Femur (tissue), 1 donor: Measurements from ENCODE around the gene BABAM1.
"Not testable (repeated sequence)": the region's sequence is repeated elsewhere in the genome, so short reads cannot be mapped to it uniquely, and the experiment has no call there.

Experiments
- DNase-seq: peaks from one replicate; pipeline ENCODE4 v3.0.0-alpha.2; 2017

The BABAM1 gene

DNA sequence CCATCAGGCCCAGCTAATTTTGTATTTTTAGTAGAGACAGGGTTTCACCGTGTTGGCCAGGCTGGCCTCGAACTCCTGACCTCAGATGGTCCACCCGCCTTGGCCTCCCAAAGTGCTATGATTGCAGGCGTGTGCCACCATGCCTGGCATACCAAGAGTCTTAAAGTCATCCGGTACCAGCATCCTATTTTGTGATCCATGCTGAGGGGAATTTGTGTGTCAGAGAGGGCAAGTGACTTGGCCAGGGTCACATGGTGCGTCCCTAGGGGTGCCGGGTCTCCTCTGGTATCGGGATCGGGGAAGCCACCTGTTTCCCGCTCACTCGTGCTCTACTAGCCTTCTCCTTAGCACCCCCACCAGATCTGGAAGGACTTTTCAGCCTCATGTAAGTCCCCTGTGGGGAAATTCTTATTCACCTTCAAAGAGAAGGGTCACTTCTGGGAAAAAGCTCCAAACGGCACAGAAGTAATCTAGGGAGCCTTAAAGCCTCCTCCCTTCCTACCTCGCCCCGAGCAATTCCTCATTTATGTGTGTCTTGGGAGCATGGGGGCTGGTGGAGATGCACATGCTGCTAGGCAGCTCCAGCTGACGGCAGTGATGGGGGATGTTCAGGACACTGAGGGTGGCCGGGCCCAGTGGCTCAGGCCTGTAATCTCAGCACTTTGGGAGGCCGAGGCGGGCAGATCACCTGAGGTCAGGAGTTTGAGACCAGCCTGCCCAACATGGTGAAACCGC is 8.4 kb downstream of the BABAM1 start:
- DNase-seq = no peak

DNA sequence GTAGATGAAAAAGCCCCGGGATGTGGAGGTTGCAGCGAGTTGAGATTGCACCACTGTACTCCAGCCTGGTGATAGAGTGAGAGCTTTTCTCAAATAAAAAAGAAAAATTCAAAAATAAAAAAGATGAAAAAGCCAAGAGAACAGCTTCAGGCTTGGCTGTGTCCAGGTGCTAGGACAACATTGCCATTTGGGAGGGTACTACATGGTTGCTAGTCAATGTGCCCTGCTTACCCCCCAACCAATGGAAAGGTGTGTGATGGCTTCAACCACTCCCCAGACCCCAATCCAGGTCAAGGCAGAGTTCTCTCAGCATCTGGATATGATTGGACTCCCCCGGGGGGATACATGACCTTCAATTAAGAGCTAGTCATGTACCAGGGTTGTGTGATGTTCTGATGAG is 12.2 kb downstream of the BABAM1 start:
- no peak for DNase-seq

DNA sequence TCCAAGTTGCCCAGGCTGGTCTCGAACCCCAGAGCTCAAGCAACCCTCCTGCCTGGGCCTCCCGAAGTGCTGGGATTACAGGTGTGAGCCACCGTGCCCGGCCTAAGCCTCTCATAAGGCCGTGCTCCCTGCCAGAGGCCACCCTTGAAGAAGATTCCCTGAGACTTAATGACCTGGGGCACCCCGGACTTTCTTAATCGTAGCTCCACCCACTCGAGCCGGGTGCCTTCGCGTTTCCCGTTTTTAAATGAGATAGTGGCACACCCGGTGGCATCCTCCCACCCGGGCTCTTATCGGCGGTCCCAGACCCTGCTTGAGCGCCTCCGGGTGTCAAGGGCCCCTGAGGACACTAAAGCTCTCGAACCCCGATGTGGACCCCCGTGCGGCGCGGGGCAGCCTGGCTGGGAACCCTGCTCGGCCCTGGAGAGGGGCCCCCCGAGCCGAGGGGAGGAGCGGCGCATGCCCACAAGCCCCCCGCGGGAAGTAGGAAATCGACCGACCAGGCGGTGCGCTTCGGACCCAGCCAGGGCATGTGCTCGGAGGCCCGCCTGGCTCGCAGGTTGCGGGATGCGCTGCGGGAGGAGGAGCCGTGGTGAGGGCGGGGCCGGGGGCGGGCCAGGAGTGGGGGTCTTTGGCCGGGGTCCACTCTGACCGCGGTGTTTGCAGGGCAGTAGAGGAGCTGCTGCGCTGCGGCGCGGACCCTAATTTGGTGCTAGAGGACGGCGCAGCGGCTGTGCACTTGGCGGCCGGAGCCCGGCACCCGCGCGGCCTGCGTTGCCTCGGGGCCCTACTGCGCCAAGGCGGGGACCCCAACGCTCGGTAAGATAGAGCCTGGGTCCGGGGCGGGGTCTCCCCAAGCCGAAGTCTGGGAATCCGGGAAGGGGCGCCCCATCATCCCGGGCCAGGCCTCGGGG is 14.4 kb downstream of the BABAM1 start, which contains the start of gene ANKLE1:
ANKLE1 (plus strand) TSS at position 511 of the 914 bp plus-strand sequence; CDS start at position 531, 20 bp downstream.
- peak; percentile 63 for DNase-seq

DNA sequence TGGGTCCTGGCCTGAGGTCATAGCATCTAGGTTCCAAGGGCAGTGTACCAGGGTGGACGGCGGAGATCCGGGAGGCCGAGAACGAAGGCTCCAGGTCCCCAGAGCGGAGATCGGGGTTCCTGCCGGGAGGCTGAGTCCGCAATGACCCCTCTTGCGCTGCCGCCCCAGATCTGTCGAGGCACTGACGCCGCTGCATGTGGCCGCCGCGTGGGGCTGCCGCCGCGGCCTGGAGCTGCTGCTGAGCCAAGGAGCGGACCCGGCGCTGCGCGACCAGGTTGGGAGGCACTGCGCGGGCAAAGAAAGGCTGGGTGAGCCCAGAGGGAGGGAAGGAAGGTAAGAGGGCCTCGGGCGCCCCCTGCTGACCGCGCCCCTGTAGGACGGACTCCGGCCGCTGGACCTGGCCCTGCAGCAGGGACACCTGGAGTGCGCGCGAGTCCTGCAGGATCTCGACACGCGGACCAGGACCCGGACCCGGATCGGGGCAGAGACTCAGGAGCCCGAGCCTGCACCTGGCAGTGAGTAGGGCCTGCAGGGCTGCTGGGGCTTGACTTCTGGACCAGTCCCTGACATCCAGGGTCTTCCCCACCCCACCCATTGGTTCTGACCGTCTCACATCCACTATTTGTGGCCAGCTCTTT is 15.4 kb downstream of the BABAM1 start:
- peak; percentile 87 for DNase-seq

DNA sequence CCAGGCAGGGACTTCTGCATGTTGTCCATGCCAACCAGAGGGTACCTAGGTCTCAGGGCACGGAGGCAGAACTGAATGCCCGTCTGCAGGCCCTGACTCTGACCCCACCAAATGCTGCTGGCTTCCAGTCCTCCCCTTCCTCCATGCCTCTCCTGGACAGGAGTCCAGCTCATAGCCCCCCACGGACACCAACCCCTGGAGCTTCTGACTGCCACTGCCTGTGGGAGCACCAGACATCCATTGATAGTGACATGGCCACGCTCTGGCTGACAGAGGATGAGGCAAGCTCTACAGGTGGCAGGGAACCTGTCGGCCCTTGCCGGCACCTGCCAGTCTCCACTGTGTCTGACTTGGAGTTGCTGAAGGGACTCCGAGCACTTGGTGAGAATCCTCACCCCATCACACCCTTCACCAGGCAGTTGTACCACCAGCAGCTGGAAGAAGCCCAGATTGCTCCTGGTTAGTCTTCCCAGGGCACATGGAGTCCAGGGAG is 16.3 kb downstream of the BABAM1 start:
- no peak for DNase-seq

DNA sequence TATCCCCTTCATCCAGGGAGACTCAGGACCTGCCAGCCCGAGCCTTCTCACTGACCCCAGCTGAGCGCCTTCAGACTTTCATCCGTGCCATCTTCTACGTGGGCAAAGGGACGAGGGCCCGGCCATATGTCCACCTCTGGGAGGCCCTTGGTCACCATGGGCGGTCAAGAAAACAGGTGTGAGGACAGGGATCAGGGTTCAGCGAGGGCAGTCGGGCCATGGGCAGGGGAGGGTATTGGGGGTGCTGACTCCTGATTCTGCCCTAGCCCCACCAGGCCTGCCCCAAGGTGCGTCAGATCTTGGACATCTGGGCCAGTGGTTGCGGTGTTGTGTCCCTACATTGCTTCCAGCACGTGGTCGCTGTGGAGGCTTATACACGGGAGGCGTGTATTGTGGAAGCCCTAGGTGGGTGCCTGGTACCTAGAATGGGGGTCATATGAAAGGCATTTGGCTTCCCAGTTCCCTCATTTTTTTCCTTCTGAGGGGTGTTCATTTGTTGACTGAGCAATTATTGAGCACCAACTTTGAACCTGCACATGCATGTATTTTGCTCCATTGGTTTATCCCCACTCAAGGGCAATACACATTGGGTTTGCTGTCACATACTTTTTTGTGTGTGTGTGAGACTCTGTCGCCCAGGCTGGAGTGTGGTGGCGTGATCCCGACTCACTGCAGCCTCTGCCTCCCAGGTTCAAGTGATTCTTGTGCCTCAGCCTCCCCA is 18.3 kb downstream of the BABAM1 start:
- DNase-seq = no peak

DNA sequence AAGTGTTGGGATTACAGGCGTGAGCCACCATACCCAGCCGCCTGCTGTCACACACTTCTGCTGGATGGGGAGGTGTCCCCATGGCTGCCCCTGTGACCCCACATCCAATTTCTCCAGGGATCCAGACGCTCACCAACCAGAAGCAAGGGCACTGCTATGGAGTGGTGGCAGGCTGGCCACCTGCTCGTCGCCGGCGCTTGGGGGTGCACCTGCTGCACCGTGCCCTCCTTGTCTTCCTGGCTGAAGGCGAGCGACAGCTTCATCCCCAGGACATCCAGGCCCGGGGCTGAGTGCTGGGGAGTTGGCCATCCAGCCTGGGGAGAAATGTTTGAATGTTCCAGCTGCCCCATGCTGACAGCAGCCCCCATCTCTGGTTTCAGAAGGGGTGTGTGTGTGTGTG is 19.0 kb downstream of the BABAM1 start:
- no peak for DNase-seq

DNA sequence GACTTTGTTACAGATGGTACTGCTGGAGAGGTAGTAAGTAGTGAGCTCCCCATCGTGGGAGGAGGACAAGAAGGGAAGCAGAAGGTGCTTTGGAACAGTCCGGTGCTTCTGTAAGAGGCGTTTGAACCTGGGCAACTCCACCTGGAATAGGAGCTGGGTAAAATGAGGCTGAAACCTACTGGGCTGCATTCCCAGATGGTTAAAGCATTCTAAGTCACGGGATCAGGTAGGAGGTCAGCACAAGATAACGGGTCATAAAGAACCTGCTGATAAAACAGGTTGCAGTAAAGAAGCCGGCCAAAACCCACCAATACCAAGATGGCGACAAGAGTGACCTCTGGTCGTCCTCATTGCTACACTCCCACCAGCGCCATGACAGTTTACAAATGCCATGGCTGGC is 19.5 kb downstream of the BABAM1 start:
- DNase-seq = no peak

DNA sequence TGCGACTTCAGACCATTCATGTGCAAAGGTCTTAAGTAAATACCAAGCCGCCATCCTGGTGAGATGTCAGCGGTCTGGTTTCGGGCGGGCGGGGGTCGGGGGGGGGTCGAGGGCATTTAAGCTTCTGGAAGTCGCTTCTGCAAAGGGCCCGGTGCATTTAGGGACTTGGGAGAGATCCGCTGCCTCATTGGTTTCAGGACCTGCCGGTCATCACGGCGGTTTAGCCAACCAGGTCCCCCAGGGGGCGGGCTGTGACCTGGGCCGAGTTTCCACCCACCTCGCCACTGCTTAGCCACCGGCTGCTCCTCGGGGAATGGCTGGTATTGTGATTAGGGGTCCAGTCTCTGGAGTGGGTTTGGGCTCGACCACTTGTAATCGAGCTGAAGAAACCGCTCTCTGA is 22.2 kb downstream of the BABAM1 start:
- DNase-seq = peak; percentile 80

DNA sequence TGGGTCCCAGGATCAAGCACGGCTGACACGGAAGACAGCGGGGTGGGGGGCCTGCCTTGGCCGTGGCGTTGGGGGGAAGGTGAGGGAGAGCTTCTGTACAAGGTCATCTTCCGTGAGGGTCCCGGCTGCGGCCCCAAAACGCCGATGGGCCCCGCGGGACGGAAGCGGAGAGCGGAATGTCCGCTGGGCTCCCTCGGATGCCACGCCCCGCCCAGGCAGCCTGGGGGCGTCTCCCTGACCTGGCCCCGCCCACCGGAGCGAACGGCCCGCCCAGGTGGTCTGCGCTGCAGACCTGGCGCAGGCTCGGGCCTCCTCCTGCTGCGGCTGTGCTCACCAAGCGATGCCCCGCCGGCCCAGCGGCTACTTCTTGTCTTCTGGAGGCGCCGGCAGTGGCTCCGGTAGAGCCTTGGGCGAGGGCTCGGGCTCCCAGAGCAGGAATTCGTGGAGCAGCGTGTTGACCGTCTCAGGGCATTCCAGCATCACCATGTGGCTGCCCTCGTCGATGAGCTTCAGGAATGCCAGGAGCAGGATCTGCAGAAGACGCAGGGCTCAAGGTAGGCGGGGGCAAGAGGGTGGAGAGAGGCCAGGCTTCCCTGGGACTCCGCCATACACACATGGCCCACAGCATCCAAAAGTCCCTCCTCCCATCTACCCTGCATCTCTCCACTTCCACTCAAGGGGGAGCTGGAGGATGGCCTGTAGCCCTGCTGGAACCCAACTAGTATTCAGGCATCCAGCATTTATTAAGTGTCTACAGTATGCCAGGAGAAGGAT is 25.2 kb downstream of the BABAM1 start:
- peak; percentile 83 for DNase-seq

DNA sequence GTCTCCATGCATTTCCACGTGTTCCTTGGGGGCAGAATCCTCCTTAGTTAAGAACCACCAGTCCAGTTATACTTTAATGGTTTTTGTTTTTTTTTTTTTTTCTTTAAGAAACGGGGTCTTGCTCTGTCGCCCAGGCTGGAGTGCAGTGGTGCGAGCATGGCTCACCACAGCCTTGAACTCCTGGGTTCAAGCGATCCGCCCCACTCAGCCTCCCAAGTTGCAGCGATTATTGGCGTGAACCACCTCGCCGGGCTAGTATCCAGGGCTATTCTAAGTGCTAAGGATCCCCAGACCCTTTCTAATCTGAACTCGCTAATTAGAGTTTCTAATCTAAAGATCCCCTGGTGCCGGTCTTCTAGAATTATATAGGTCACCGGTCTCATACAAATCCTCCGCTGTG is 26.4 kb downstream of the BABAM1 start:
- DNase-seq = no peak

DNA sequence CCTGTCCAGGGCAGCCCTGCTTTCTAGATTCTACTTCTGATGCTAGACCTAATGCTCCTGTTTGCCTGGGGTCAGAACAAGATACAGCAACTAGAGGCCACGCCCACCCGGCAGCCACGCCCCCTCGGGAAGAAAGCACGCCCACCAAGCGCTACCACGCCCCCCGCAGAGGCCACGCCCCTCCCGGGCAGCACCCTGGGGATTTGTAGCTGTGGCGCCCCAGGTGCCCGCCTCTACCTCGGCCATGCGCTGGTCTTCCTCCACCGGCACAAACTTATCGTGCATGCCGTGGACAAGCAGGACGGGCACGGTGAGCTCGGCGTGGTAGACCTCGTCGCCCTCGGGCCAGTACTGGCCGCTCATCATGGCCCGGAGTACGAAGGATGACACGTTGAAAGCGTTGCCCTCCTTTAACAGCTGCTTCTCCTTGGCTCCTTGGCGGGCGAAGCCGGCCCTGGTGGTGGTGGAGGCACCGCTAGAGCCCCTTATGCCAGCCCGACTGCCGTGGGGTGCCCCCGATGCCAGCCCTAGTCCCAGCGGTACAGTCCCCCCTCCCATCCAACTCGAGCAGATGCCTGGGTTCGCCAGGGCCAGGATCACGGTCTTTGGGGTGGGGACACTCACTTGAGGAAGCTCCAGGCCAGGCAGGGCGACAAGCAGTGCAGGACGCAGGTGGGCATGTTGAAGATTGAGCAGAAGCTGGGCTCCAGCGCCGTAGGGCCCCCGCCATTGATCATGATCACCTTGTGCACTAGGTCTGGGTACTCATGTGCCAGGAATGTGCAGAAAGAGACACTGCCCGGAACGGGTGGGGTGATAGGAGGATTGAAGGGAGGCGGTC is 27.0 kb downstream of the BABAM1 start:
- DNase-seq = no peak

DNA sequence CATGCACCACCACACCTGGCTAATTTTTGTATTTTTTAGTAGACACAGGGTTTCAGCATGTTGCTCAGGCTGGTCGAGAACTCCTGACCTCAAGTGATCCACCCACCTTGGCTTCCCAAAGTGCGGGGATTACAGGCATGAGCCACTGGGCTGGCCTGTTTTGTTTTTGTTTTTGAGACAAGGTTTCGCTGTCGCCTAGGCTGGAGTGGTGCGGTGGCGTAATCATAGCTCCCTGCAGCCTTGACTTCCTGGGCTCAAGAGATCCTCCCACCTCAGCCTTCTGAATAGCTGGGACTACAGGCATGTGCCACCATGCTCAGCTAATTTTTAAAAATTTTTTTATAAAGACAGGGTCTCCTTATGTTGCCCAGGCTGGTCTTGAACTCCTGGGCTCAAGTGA is 28.3 kb downstream of the BABAM1 start:
- not testable (repeated sequence) for DNase-seq

DNA sequence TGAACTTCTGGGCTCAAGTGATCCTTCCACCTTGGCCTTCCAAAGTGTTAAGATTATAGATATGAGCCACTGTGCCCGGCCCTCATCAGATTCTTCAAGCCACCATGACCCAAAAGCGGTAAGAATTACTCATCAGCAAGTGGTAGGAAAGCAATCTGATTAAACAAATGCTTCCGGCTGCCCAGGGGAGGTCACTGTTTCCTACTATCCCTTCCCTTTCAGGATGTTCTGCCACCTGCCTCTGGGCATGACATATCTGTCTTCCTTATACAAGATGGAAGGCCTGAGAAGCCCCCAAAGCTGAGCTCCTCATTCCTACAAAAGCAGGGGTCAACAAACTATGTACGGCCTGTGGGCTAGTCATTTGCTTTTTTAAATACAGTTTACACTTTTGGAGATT is 29.0 kb downstream of the BABAM1 start:
- DNase-seq = no peak

DNA sequence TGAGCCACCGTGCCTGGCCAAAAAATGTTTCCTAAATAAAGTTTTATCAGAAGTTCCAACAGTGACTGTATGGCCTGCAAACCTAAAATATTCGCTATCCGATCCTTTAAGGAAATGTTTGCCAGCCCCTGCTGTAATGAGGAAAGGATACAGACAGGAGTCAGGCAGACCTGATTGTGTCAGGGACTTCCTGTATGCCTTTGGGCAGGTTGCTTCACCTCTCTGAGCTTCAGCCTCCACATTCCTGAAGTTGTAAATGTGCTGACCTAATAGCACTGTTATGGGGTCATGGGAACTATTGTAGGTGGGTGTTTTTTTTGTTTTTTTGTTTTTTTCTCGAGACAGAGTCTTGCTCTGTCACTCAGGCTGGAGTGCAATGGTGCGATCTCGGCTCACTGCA is 29.7 kb downstream of the BABAM1 start:
- DNase-seq = no peak

DNA sequence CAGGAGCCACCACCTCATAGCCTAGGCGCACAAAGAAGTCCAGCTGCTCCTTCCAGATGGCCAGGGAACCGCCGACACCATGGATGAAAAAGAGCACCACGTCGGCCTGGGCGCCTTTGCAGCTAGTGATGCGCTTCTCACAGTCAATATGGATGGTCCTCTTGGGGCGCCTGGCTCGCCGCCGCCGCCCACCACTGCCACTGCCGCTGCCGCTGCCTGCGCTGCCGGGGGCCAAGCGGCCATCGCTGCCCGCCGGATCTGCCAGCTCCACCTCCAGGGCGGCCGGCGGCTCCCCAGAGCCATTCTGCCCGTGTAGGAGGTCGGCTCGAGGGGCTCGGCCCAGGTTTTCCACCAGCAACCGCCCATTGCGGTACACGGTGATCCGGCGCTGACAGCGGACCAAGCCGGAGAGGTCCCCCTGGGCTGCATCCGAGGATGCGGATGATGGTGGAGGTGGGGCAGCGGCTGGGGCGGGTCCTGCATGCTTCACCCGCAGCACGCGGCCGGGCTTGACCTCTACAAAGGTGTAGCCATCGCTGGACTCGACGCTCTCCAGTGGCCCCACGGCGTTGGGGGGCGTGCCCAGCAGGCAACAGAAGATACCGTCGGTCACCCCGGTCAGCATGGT is 33.9 kb downstream of the BABAM1 start:
- no peak for DNase-seq

DNA sequence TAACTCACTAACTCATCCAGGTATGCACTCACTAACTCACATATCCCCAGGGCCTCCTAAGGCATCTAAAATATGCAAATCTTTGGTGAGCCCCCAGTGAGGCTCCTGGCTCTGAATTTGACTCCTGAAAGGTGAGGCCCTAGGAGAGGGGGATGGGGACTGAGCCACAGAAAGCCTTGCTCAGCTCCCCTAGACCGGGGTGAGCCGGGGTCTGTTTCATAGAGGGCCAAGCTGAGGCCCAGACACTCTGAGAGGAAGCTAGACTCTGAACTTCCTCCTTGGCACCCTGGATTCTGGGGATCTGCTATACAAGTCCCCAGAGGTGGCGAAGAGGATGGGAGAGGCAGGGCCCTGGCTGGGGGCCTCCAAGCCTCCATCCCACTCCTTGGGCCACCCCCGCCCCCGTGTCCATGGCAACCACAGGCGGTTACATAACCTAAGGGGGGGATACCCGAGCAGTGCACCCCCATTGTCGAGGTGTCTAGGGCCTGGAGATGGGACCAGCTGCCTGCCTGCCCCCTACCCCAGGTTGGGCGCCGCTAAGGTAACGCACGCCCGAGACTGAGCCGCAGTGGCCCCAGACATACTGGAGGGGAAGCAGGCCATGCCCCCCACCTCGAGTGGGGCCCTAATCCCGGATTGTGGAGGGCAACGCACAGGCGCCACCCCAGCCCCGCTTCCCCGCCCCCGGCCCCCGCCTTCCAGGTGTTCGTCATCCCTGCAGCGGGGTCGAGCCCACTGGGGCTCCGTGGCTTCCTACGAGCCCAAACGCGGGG is 35.3 kb downstream of the BABAM1 start:
- no peak for DNase-seq

DNA sequence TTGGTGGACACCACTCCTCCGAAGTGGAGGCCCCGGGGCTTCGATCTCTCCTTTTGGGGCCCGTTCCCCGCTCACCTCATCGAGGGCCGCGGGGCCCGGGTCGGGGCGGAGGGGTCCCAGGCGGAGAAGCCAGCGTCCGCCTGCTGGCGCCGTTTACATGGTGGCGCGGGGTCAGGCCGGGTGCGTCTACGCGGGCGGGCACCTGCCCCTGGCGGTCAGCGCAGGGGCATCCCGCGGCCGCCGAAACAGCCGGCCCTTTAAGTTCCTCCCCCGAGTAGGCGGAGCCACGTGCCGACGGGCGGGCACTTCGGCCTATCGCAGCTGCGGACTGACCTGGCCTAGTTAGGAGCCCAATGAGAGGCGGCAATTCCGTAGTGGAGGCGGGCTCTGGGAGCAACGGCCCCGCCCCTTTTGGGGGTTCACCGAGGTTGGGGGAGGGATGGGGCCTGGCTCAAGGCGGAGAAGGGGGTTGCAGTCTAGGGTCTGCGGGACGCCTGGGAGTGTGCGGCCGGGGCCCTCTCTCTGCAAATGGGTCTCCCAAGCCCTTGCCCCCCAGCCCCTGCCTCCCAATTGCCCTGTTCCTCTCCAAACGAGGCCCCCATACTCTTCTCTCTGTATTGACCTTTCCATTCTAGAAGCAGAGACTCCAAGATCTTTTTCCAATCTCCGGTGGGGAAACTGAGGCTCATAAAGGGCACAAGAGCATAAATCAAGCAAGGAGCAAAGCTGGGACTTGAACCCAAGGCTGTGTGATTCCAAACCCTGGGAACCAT is 36.1 kb downstream of the BABAM1 start, which contains the start of gene ABHD8:
ABHD8 (minus strand) TSS at position 259 of the 773 bp plus-strand sequence. CDS start 1,809 bp downstream, outside the sequence.
- peak; percentile 98 for DNase-seq

DNA sequence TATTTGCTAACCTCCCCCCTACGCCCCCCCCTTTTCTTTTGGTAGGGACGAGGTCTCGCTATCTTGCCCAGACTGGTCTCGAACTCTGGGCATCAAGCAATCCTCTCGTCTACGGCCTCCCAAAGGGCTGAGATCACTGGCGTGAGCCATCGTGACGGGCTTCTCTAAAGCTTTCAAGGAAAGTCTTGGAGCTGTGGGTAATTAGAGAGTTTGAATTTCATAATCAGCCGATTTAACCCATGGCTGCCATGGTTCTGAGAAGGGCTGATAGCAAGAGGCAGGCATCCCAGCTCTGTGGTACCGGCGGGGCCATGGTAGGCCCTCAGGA is 36.7 kb downstream of the BABAM1 start:
- DNase-seq = no peak
